Measurements from ENCODE around the gene NECTIN2. TPM values are rescaled to one million over a fixed set of nuclear protein-coding genes. Genes with fewer than 3 reads are reported as not detected.

Gene NECTIN2
- 108 TPM for total RNA-seq
- long read RNA-seq, transcript NECTIN2-201 (9 exons, 2,466 nt), result minor isoform, 107 of 375 reads
- long read RNA-seq, transcript NECTIN2-202 (6 exons, 2,112 nt), result major isoform, 210 of 375 reads
- long read RNA-seq, partial matches to known transcripts, result 27 of 375 reads
- long read RNA-seq, other reads (novel, unspliced or antisense), result 31 of 375 reads

DNA sequence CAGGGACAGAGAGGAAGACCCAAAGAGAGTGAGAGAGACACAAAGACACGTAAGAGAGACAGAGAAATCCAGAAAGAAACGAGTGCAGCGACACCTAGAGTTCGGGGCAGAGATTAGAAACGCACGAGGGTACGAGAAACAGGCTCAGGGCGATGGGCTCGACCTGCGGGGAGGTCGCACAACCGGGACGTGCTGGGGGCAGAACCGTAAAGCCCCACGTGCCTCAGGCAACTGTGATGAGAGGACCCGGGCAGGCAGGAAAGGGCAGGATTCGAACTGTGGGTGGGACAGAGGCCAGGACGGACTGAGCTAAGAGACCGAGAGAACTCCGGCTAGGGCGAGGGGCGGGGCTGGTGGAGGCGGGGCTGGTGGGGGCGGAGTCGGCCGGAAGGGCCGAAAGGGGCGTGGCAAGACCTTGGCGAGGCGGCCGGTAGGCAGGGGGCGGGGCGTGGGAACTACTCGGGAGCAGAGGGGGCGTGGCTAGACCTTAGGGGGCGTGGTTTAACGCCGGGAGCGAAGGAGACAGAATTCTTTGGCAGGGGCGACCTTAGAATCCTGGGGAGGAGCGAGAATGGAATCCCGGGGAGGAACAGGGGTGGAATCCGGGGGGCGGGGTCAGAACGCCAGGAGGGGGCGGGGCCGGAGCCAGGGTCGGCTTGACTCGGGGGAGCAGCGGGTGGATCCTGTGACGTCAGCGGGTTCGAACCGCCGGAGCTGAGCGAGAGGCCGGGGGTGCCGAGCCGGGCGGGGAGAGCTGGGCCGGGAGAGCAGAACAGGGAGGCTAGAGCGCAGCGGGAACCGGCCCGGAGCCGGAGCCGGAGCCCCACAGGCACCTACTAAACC, at the start of gene NECTIN2:
NECTIN2 (plus strand) TSS at position 686 of the 843 bp plus-strand sequence. CDS start 229 bp downstream, outside the sequence.
- intact Hi-C loops (cut with DNase I), result no loop called here
- Histone ChIP-seq H3K4me1 (peaks cover 28% of the 10 kb centered on the region), H3K4me3 (peak within 1 kb of the TSS; percentile 90), H3K9me3 (no peaks in the 10 kb centered on the region), H3K27ac (peak within 1 kb of the TSS; percentile 95), H3K36me3 (no peaks in the 10 kb centered on the region), H3K27me3 (no peaks in the 10 kb centered on the region)
- TF ChIP-seq, protein P1, sequence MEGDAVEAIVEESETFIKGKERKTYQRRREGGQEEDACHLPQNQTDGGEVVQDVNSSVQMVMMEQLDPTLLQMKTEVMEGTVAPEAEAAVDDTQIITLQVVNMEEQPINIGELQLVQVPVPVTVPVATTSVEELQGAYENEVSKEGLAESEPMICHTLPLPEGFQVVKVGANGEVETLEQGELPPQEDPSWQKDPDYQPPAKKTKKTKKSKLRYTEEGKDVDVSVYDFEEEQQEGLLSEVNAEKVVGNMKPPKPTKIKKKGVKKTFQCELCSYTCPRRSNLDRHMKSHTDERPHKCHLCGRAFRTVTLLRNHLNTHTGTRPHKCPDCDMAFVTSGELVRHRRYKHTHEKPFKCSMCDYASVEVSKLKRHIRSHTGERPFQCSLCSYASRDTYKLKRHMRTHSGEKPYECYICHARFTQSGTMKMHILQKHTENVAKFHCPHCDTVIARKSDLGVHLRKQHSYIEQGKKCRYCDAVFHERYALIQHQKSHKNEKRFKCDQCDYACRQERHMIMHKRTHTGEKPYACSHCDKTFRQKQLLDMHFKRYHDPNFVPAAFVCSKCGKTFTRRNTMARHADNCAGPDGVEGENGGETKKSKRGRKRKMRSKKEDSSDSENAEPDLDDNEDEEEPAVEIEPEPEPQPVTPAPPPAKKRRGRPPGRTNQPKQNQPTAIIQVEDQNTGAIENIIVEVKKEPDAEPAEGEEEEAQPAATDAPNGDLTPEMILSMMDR (IDR thresholded peaks at IDR 0.05), result peak; percentile 68
- peak; percentile 89 for ATAC-seq
- peak; percentile 100 for DNase-seq

DNA sequence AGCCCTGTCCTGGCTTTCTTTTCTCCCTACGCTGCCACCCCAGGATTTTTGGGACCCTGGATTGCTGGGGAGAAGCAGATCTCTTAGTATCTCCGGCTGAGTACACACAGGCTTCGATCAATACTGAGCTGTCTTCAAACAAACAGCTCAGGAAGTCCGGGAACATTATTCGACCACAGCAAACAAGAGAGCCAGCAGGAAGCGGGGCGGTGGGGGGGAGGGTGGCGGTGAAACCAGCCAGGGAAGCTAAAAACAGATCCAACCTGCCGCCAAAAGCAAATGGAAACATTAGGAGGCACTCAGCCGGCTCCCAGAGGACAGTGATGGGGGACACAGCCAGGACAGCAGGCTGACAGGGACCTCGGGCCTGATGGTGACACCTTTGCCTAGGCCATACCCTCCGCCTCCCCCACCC, 49.4 kb upstream of the NECTIN2 start:
- Histone ChIP-seq H3K9me3 (no peaks in the 10 kb centered on the region), H3K4me3 (no peak overlapping the region), H3K4me1 (peaks cover 7% of the 10 kb centered on the region), H3K27ac (peak overlapping the region; percentile 55), H3K27me3 (no peaks in the 10 kb centered on the region), H3K36me3 (no peaks in the 10 kb centered on the region)
- DNase-seq (no peak), ATAC-seq (no peak)
- TF ChIP-seq, protein P1 (IDR thresholded peaks at IDR 0.05), result no peak
- intact Hi-C loops (cut with DNase I), result no loop called here

DNA sequence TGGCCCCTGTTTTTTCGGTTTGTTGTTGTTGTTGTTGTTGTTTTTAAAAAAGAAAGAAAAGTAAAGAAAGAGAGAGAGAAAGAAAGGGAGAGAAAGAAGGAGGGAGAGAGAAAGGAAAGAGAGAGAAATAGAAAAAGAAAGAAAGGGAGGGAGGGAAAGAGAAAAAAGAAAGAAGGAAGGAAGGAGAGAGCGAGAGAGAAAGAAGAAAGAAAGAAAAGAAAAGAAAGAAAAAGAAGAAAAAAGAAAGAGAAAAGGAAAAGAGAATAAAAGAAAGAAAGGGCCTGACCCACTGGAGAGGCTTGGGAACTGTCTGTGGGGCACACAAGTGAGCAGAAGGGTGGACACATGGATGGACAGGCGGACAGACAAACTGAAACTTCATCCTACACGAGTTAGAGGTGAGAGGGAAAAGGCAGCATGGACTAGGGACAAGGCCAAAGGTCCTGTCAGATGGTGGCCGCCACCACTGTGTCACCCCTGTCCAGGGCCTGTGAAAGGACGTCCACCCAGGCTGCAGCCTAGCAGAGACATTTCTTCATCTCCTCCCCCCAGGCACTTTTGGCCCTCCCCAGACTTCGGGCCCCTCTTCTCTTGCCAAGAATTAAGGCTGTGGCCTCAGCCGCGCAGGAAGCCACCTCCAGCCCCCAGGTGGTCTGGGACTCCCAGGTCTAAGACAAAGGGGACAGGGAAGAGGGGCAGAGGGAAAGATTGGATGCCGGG, 46.3 kb upstream of the NECTIN2 start:
- intact Hi-C loops (cut with DNase I), result loop anchor here (5.0 kb wide), 1 partner anchor 43 kb away; no protein-coding TSS in a partner anchor
- Histone ChIP-seq H3K4me3 (no peak overlapping the region), H3K36me3 (no peaks in the 10 kb centered on the region), H3K9me3 (no peaks in the 10 kb centered on the region), H3K27me3 (no peaks in the 10 kb centered on the region), H3K4me1 (peaks cover 7% of the 10 kb centered on the region), H3K27ac (no peak overlapping the region)
- TF ChIP-seq, protein P1 (IDR thresholded peaks at IDR 0.05), result no peak
- ATAC-seq (no peak), DNase-seq (no peak)

DNA sequence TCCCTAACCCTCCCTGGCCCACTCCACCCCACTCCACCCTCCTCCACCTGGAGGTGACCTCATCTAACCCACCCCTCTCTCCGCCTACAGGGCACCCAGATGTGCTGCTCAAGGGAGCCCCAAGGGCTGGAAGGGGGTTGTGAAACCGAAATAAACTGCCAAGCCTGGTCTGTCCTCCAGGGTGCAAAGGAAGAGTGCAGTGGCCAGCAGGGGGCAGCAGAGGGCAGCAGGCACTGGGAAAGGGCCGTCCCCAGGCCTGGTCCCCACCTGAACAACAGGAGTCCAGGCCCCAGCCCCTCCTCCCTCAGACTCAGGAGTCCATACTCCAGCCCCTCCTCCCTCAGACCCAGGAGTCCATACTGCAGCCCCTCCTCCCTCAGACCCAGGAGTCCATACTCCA, 45.6 kb upstream of the NECTIN2 start:
- TF ChIP-seq, protein P1 (IDR thresholded peaks at IDR 0.05), result peak; percentile 92
- ATAC-seq (peak; percentile 98), DNase-seq (peak; percentile 94)
- Histone ChIP-seq H3K9me3 (no peaks in the 10 kb centered on the region), H3K27me3 (no peaks in the 10 kb centered on the region), H3K4me1 (peaks cover 7% of the 10 kb centered on the region), H3K36me3 (no peaks in the 10 kb centered on the region), H3K4me3 (no peak overlapping the region), H3K27ac (no peak overlapping the region)
- intact Hi-C loops (cut with DNase I), result loop anchor here (5.0 kb wide), 1 partner anchor 42 kb away; no protein-coding TSS in a partner anchor
